Measurements from ENCODE around the gene TPPP3. TPM values are rescaled to one million over a fixed set of nuclear protein-coding genes. Genes with fewer than 3 reads are reported as not detected.

The TPPP3 gene
- total RNA-seq, 4 donors from 2014 or later = 2.2 to 31.9 (median 7.1) TPM

DNA sequence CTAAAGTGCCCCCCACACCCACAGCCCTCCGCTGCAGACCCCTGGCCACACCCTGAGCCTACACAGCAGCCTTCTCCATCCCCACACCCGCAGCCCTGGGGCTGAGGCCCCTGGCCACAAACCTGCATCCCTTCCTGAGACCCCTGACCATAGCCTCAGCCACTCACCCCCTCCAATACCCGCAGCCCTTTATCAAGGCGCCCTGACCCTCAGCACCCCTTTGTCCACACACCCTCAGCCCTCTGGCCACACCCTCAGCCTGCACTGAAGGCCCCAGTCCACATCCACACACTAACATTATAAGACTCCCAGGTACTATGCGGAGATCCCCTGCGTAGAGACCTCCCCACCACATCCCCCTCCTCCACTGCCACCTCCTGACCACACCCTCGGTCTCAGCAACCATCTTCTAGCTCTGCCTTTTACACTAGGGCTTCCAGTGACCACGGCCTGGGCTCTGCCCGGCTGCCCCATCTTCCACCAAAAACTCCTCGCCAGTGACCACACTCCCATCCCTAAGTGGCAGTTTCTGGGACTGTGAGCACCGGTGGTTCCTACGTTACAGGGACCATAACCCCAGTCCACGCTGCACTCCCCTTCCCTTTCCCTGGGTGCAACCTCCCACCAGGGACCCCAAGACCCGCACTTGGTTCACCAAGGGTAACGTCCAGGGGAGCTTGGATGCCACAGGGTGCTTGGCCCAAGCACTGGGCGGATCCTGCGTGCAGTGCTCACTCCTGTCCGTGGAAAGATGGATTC, 818 bp downstream of the TPPP3 start:
- peak overlapping the region; percentile 66 to 85 (median 75) for H3K27ac ChIP-seq
- intact Hi-C loops (cut with DNase I; ENCODE audit: low total_unique reads) (loop anchor here (2.0 kb wide), 1 partner anchor 16 kb away; no protein-coding TSS in a partner anchor), in situ Hi-C loops (cut with MboI; ENCODE audit: low sequenced_read_pairs in 4 of 4) (no loop called here)
- no peaks in the 10 kb centered on the region for H3K36me3 ChIP-seq
- no peaks in the 10 kb centered on the region for H3K27me3 ChIP-seq
- H3K4me1 ChIP-seq = peaks cover 54 to 67% of the 10 kb centered on the region in 2 donors
- DNase-seq (no peak), ATAC-seq (no peak)
- TF ChIP-seq POLR2A (IDR thresholded peaks at IDR 0.05) (no peak), CTCF (IDR thresholded peaks at IDR 0.05 in 4 of 5, conservative IDR thresholded peaks at IDR 0.05 in 1 of 5) (no peak)
- H3K9me3 ChIP-seq = no peaks in the 10 kb centered on the region
- H3K4me3 ChIP-seq = peak overlapping the region; percentile 52 to 60 (median 57)

DNA sequence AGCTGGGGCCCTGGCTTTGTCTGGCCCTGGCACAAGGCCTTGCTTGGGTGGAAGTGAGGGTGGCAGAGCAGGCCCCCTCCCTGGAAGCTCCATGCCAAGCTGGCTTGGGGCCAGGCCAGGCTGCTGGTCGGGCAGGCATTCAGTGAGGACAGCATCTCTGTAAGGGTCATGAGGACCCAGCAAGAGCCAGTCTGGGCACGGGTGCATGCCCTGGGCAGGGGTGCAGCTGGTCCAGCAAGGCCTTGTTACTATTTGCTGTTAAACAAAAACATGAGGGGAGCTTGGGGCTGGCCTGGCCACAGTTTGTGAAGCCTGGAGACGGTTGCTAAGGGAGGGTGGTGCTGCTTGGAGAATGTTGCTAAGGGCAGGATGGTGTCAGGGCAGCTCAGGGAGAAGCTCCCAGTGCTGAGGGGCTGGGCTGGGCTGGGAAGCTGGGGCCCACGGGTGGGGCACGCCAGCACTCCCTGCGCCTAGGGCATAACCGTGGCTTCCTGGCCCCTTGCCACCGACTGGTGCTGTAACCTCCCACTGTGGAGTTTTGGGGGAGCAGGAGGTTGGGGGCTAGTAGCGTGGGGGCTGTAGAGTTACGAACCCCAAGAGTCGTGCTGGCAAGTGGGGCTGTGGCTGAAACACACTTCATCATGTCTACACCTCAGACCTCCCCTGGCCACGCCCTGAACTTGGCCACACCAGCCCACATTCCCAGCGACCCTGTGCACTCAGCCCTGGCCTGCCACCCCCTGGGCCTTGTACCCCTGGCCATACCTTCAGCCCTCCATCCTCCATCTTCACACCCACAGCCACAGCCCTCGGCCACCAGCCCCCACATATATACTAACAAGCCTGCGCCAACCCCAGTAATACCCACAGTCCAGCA, 1.6 kb downstream of the TPPP3 start:
- TF ChIP-seq CTCF (IDR thresholded peaks at IDR 0.05 in 4 of 5, conservative IDR thresholded peaks at IDR 0.05 in 1 of 5) (no peak), POLR2A (IDR thresholded peaks at IDR 0.05) (no peak)
- Histone ChIP-seq H3K27ac (peak overlapping the region; percentile 66 to 85 (median 75)), H3K4me1 (peaks cover 49 to 59% of the 10 kb centered on the region in 2 donors), H3K36me3 (no peaks in the 10 kb centered on the region), H3K4me3 (peak overlapping the region in 1 of 4 donors; percentile 52), H3K9me3 (no peaks in the 10 kb centered on the region), H3K27me3 (no peaks in the 10 kb centered on the region)
- DNase-seq (no peak), ATAC-seq (no peak)
- in situ Hi-C loops (cut with MboI; ENCODE audit: low sequenced_read_pairs in 4 of 4) (no loop called here), intact Hi-C loops (cut with DNase I; ENCODE audit: low total_unique reads) (loop anchor here (2.0 kb wide), 1 partner anchor 15 kb away; no protein-coding TSS in a partner anchor)

GRCh38 chr16:67390816-67391423, 2.4 kb downstream of the TPPP3 start:
- TF ChIP-seq POLR2A (IDR thresholded peaks at IDR 0.05) = no peak
- no peak for TF ChIP-seq CTCF (IDR thresholded peaks at IDR 0.05 in 4 of 5, conservative IDR thresholded peaks at IDR 0.05 in 1 of 5)
- in situ Hi-C loops (cut with MboI; ENCODE audit: low sequenced_read_pairs in 4 of 4) (no loop called here), intact Hi-C loops (cut with DNase I; ENCODE audit: low total_unique reads) (no loop called here)
- ATAC-seq = no peak
- Histone ChIP-seq H3K4me3 (no peak overlapping the region), H3K4me1 (peaks cover 42 to 52% of the 10 kb centered on the region in 2 donors), H3K27me3 (no peaks in the 10 kb centered on the region), H3K27ac (peak overlapping the region in 3 of 4 donors; percentile 2 to 85 (median 66)), H3K36me3 (no peaks in the 10 kb centered on the region), H3K9me3 (no peaks in the 10 kb centered on the region)
- no peak for DNase-seq

- in situ Hi-C loops (cut with MboI; ENCODE audit: low sequenced_read_pairs in 4 of 4) = no loop called here
- Histone ChIP-seq H3K36me3 (no peaks in the 10 kb centered on the region), H3K9me3 (no peaks in the 10 kb centered on the region), H3K4me3 (no peak overlapping the region), H3K27ac (peak overlapping the region; percentile 46 to 85 (median 62)), H3K4me1 (peaks cover 38 to 45% of the 10 kb centered on the region in 2 donors), H3K27me3 (no peaks in the 10 kb centered on the region)
- ATAC-seq (no peak), DNase-seq (peak in 1 of 2 donors; percentile 48)
- intact Hi-C loops (cut with DNase I; ENCODE audit: low total_unique reads) = no loop called here
- TF ChIP-seq CTCF (IDR thresholded peaks at IDR 0.05 in 4 of 5, conservative IDR thresholded peaks at IDR 0.05 in 1 of 5) (no peak), POLR2A (IDR thresholded peaks at IDR 0.05) (no peak)
Observed at GRCh38 chr16:67389911-67390815, 3.1 kb downstream of the TPPP3 start.

All from gastrocnemius medialis (tissue), 4 donors.